Suprapubic skin (tissue), 4 donors: ENCODE data around the gene MPZL3. TPM values are rescaled to one million over a fixed set of nuclear protein-coding genes. Genes with fewer than 3 reads are reported as not detected.
A peak's percentile ranks its signal among the peaks of the same experiment; 100 is the strongest.
"Not testable (repeated sequence)": the region's sequence is repeated elsewhere in the genome, so short reads cannot be mapped to it uniquely, and the experiment has no call there.

Source experiments
- DNase-seq, 2 donors: peaks; one replicate each; pipeline ENCODE4 v3.0.0-alpha.2; 2019; ENCODE audit warnings: low spot score in 2 of 2
- H3K27ac ChIP-seq: fragments of 200-600 bp; sonication (generic); one replicate; pipeline ENCODE4 v1.5.1; 2019
- H3K27me3 ChIP-seq: fragments of 200-600 bp; sonication (generic); one replicate; pipeline ENCODE4 v1.5.1; 2019
- H3K36me3 ChIP-seq: fragments of 200-600 bp; sonication (generic); one replicate; pipeline ENCODE4 v1.5.1; 2019
- H3K4me1 ChIP-seq: fragments of 200-600 bp; sonication (generic); one replicate; pipeline ENCODE4 v1.5.1; 2019
- H3K4me3 ChIP-seq: fragments of 200-600 bp; sonication (generic); one replicate; pipeline ENCODE4 v1.5.1; 2019; ENCODE audit warnings: mild to moderate bottlenecking
- H3K9me3 ChIP-seq: fragments of 200-600 bp; sonication (generic); one replicate; pipeline ENCODE4 v1.5.1; 2019
- EP300 ChIP-seq: sonication (generic); formaldehyde crosslinking; IDR thresholded peaks from one replicate; pipeline ENCODE4 v1.6.1; 2017; ENCODE audit warnings: antibody characterized with exemption
- POLR2A ChIP-seq, 2 donors: fragments of 450-650 bp; IDR thresholded peaks; one replicate each; pipeline ENCODE4 v1.6.1; 2017; ENCODE audit warnings: antibody characterized with exemption in 2 of 2, mild to moderate bottlenecking in 2 of 2, moderate library complexity in 2 of 2
- POLR2AphosphoS5 ChIP-seq, 3 donors: sonication (generic); formaldehyde crosslinking; IDR thresholded peaks; one replicate each; pipeline ENCODE4 v1.6.1; 2017; ENCODE audit warnings: antibody characterized with exemption in 3 of 3
- WGBS: methylation state at CpG from one replicate; pipeline ENCODE4 v1.1.5; 2018; 5-methylcytosine and 5-hydroxymethylcytosine counted together
- total RNA-seq, 4 donors: library from RNA; depleted of rRNA; stranded (reverse); fragments of >200 nt; gene quantifications; one replicate each; pipeline ENCODE4 v1.1.0, GENCODE V29; 2016
- TF ChIP-seq, protein P1 (sequence below), 2 donors: fragments of 200-600 bp in 1 of 2; fragments of 450-650 bp in 1 of 2; sonication (generic) in 1 of 2; IDR thresholded peaks; one replicate each; pipeline ENCODE4 v1.5.1; 2016 to 2019; ENCODE audit warnings: antibody characterized with exemption in 2 of 2, mild to moderate bottlenecking in 1 of 2, moderate library complexity in 1 of 2

The MPZL3 gene
- total RNA-seq, 4 donors from 2014 or later, result 23.9 to 87.2 (median 56.1) TPM

DNA sequence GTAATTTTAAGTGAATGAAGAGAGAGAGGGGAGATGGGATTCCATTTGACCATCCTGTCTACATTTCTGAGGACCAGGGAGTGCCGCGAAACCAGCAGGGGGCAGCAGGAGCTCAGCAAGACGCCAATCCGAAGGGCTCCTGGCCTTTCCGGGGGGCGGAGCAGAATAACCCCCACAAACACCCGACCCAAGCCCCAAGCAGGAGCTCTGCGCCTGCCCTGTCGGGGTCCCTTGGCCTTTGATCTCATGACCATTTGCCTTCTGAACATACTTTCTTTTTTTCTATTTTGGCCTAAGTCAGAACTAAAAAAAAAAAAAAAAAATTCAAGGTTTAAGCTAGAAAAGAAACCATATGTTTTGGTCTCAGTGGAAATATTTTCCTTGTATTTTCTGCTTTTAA, 53.8 kb downstream of the MPZL3 start:
- no peaks in the 10 kb centered on the region for H3K9me3 ChIP-seq
- DNase-seq, result peak; percentile 85 to 86
- TF ChIP-seq EP300, result no peak
- no peak for TF ChIP-seq POLR2A (IDR thresholded peaks at IDR 0.05)
- TF ChIP-seq, protein P1, sequence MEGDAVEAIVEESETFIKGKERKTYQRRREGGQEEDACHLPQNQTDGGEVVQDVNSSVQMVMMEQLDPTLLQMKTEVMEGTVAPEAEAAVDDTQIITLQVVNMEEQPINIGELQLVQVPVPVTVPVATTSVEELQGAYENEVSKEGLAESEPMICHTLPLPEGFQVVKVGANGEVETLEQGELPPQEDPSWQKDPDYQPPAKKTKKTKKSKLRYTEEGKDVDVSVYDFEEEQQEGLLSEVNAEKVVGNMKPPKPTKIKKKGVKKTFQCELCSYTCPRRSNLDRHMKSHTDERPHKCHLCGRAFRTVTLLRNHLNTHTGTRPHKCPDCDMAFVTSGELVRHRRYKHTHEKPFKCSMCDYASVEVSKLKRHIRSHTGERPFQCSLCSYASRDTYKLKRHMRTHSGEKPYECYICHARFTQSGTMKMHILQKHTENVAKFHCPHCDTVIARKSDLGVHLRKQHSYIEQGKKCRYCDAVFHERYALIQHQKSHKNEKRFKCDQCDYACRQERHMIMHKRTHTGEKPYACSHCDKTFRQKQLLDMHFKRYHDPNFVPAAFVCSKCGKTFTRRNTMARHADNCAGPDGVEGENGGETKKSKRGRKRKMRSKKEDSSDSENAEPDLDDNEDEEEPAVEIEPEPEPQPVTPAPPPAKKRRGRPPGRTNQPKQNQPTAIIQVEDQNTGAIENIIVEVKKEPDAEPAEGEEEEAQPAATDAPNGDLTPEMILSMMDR (IDR thresholded peaks at IDR 0.05), result peak; percentile 75 to 88
- H3K27me3 ChIP-seq, result no peaks in the 10 kb centered on the region
- H3K4me3 ChIP-seq, result no peak overlapping the region
- H3K27ac ChIP-seq, result no peak overlapping the region
- no peaks in the 10 kb centered on the region for H3K36me3 ChIP-seq
- peaks cover 35% of the 10 kb centered on the region for H3K4me1 ChIP-seq
- WGBS, result 2% methylated on average over 9 of the region's 9 CpGs

GRCh38 chr11:118194835-118195627, 57.1 kb downstream of the MPZL3 start:
- 33% methylated on average over 10 of the region's 10 CpGs for WGBS
- H3K27ac ChIP-seq, result peak overlapping the region; percentile 51
- DNase-seq, result peak; percentile 87 to 88
- H3K4me1 ChIP-seq, result peaks cover 35% of the 10 kb centered on the region
- TF ChIP-seq EP300 (no peak), POLR2AphosphoS5 (IDR thresholded peaks at IDR 0.05) (peak in 1 of 3 donors; percentile 40)
- no peak overlapping the region for H3K4me3 ChIP-seq
- H3K36me3 ChIP-seq, result no peaks in the 10 kb centered on the region
- H3K9me3 ChIP-seq, result no peaks in the 10 kb centered on the region
- no peaks in the 10 kb centered on the region for H3K27me3 ChIP-seq

GRCh38 chr11:118193910-118194566, 58.1 kb downstream of the MPZL3 start:
- Histone ChIP-seq H3K27me3 (no peaks in the 10 kb centered on the region), H3K27ac (no peak overlapping the region), H3K4me1 (peaks cover 35% of the 10 kb centered on the region), H3K36me3 (no peaks in the 10 kb centered on the region), H3K4me3 (no peak overlapping the region), H3K9me3 (no peaks in the 10 kb centered on the region)
- DNase-seq, result no peak
- whole genome bisulfite sequencing, result 90% methylated on average over 6 of the region's 6 CpGs
- TF ChIP-seq, protein P1 (IDR thresholded peaks at IDR 0.05), result no peak
- TF ChIP-seq EP300 (no peak), POLR2AphosphoS5 (IDR thresholded peaks at IDR 0.05) (no peak), POLR2A (IDR thresholded peaks at IDR 0.05) (no peak)

DNA sequence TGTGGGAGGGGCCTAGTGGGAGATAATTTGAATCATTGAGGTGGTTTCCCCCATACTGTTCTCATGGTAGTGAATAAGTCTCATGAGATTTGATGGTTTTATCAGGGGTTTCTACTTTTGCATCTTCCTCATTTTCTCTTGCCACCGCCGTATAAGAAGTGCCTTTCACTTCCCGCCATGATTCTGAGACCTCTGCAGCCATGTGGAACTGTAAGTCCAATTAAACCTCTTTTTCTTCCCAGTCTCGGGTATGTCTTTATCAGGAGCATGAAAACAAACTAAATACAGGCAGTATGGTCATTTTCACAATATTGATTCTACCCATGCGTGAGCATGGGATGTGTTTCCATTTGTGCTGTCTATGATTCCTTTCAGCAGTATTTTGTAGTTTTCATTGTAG, 59.3 kb downstream of the MPZL3 start:
- not testable (repeated sequence) for H3K27ac ChIP-seq, H3K27me3 ChIP-seq, H3K9me3 ChIP-seq, DNase-seq, H3K36me3 ChIP-seq, H3K4me3 ChIP-seq
- peaks cover 24% of the 10 kb centered on the region for H3K4me1 ChIP-seq
- WGBS, result 92% methylated on average over 5 of the region's 5 CpGs

- not testable (repeated sequence) for DNase-seq, H3K4me3 ChIP-seq, H3K9me3 ChIP-seq, H3K36me3 ChIP-seq, H3K27me3 ChIP-seq, H3K27ac ChIP-seq
- H3K4me1 ChIP-seq, result peaks cover 18% of the 10 kb centered on the region
- 95% methylated on average over 2 of the region's 2 CpGs for whole genome bisulfite sequencing
Observed at GRCh38 chr11:118190942-118191506, 61.1 kb downstream of the MPZL3 start.

DNA sequence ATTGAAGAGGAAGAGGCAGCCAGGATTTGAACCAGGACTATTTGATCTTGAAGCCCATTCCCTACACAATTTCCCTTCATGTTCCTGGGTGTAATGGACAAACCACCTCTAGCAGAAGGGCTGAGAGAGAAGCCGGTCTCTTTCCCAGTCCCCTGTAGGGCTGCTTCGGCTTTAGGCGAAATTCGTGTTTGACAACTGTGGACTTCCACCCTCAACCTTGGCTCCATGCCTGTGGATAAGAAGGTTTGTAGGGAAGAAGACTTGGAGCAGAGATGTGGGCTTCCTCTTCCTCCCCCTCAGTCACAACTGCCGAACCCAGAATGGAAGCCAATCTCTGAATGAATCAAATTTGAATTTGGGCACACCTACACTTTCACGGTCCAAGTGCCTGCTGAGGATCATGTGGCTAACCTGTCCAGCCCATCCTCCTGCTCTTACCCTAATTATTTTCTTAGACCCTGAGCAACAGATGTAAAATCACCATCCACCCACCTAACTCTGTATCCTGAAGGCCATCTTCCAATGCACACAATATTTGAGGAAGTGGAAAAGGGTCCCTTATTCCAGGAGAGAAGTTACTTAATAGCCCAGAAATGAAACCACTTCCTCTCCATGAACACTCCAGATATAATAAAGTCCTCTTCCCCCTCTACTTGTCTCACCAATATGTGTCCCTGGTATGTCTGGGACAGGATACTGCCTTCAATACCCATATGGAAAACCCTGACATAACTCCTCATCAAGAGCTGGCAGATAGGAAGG, 65.6 kb downstream of the MPZL3 start:
- 61% methylated on average over 6 of the region's 6 CpGs for WGBS
- no peak overlapping the region for H3K27ac ChIP-seq

More for the DNA sequence above, 65.6 kb downstream of the MPZL3 start:
- Histone ChIP-seq H3K9me3 (no peaks in the 10 kb centered on the region), H3K27me3 (no peaks in the 10 kb centered on the region), H3K4me3 (no peak overlapping the region), H3K36me3 (no peaks in the 10 kb centered on the region), H3K4me1 (no peaks in the 10 kb centered on the region)
- no peak for DNase-seq
- TF ChIP-seq EP300, result no peak
- TF ChIP-seq, protein P1 (IDR thresholded peaks at IDR 0.05), result no peak
- TF ChIP-seq POLR2AphosphoS5 (IDR thresholded peaks at IDR 0.05), result no peak
- TF ChIP-seq POLR2A (IDR thresholded peaks at IDR 0.05), result no peak
